Keratinocyte (primary cell): Measurements from ENCODE around the gene APAF1. TPM values are rescaled to one million over a fixed set of nuclear protein-coding genes. Genes with fewer than 3 reads are reported as not detected.

ENCODE experiments used
- DNase-seq: peaks from one replicate; pipeline ENCODE4 v3.0.0-alpha.2; 2011; ENCODE audit warnings: low read depth, missing footprints, low spot score
- FAIRE-seq: peaks from 2 replicates; lab custom pipeline; 2011; peaks lifted over from hg19 to GRCh38; lab: Jason Lieb, UNC
- H2AFZ ChIP-seq: 2 replicates; pipeline ENCODE4 v1.6.0; 2012; ENCODE audit warnings: low read length, control low read depth, inconsistent platforms; ENCODE audit not compliant: control insufficient read depth
- H3K27ac ChIP-seq: 2 replicates; pipeline ENCODE4 v1.5.1; 2011; ENCODE audit warnings: low read length; ENCODE audit not compliant: control insufficient read depth, insufficient read depth
- H3K27me3 ChIP-seq: 3 replicates; pipeline ENCODE4 v1.6.0; 2011; ENCODE audit warnings: low read length; ENCODE audit not compliant: control insufficient read depth, insufficient read depth; ENCODE audit errors: extremely low read depth
- H3K36me3 ChIP-seq, 2 experiments: 2 replicates in 1 of 2; 3 replicates in 1 of 2; pipeline ENCODE4 v1.5.1; 2011; ENCODE audit warnings: low read length in 2 of 2, mild to moderate bottlenecking in 1 of 2; ENCODE audit not compliant: control insufficient read depth in 2 of 2, insufficient read depth in 2 of 2; ENCODE audit errors: extremely low read depth in 1 of 2
- H3K4me1 ChIP-seq: 3 replicates; pipeline ENCODE4 v1.5.1; 2011; ENCODE audit warnings: low read length; ENCODE audit not compliant: control insufficient read depth, insufficient read depth; ENCODE audit errors: extremely low read depth
- H3K4me2 ChIP-seq: 3 replicates; pipeline ENCODE4 v1.6.0; 2011; ENCODE audit warnings: low read depth, low read length; ENCODE audit not compliant: control insufficient read depth, insufficient read depth; ENCODE audit errors: extremely low read depth
- H3K4me3 ChIP-seq, 3 experiments: fragments of 200-600 bp in 1 of 3; sonication (generic) in 1 of 3; 2 replicates in 2 of 3; 3 replicates in 1 of 3; pipeline ENCODE4 v1.5.1; 2011 to 2016; ENCODE audit warnings: low read length in 3 of 3, mild to moderate bottlenecking in 3 of 3, control low read depth in 2 of 3, inconsistent platforms in 1 of 3, low read depth in 1 of 3, mixed read lengths in 1 of 3, mixed run types in 1 of 3, moderate library complexity in 1 of 3; ENCODE audit not compliant: control insufficient read depth in 2 of 3, insufficient read depth in 2 of 3; ENCODE audit errors: extremely low read depth in 1 of 3
- H3K79me2 ChIP-seq: 2 replicates; pipeline ENCODE4 v1.6.0; 2012; ENCODE audit warnings: low read length; ENCODE audit not compliant: control insufficient read depth, insufficient read depth
- H3K9ac ChIP-seq: 3 replicates; pipeline ENCODE4 v1.6.0; 2011; ENCODE audit warnings: low read length; ENCODE audit not compliant: control insufficient read depth, insufficient read depth; ENCODE audit errors: extremely low read depth
- H3K9me1 ChIP-seq: 3 replicates; pipeline ENCODE4 v1.6.0; 2011; ENCODE audit warnings: low read length; ENCODE audit not compliant: control insufficient read depth, insufficient read depth; ENCODE audit errors: extremely low read depth
- H3K9me3 ChIP-seq: 2 replicates; pipeline ENCODE4 v1.5.1; 2012; ENCODE audit warnings: low read depth, low read length; ENCODE audit not compliant: control insufficient read depth
- H4K20me1 ChIP-seq: 3 replicates; pipeline ENCODE4 v1.6.0; 2011; ENCODE audit warnings: low read length; ENCODE audit not compliant: control insufficient read depth, insufficient read depth; ENCODE audit errors: extremely low read depth
- CTCF ChIP-seq, 3 experiments: IDR thresholded peaks in 1 of 3; conservative IDR thresholded peaks in 1 of 3; optimal IDR thresholded peaks in 1 of 3; 2 replicates in 2 of 3; 3 replicates in 1 of 3; pipeline versions ENCODE3 to v1.5.1; 2011; ENCODE audit warnings: low read length in 3 of 3, mild to moderate bottlenecking in 3 of 3, moderate library complexity in 2 of 3, control low read depth in 1 of 3, inconsistent platforms in 1 of 3; ENCODE audit not compliant: insufficient read depth in 2 of 3; ENCODE audit errors: extremely low read depth in 1 of 3
- EZH2 ChIP-seq: IDR thresholded peaks from one replicate; pipeline ENCODE4 v1.6.1; 2012; ENCODE audit warnings: inconsistent platforms, mild to moderate bottlenecking, low read length, moderate library complexity
- dilution Hi-C: fragments of 300-500 bp; cut with MboI; formaldehyde crosslinking; loops from one replicate; pipeline ENCODE4 v1.7.0; 2020; ENCODE audit warnings: low sequenced_read_pairs; ENCODE audit not compliant: extremely low pct_ligation_motif_present
- polyA plus RNA-seq, 5 experiments: library from polyadenylated mRNA; depleted of rRNA in 3 of 5; stranded (reverse) in 3 of 5; stranded (forward) in 1 of 5; unstranded in 1 of 5; fragments of >200 nt; gene quantifications; 1 replicate in 1 of 5; 2 replicates in 3 of 5; 3 replicates in 1 of 5; pipeline versions ENCODE4 v1.2.1 to v1.2.3, GENCODE V29; 2011 to 2012; ENCODE audit warnings: missing spikeins in 2 of 5, low read depth in 1 of 5, low replicate concordance in 1 of 5

Gene APAF1
- polyA plus RNA-seq, 1 donor (not counting 4 experiments of a cell fraction or from before 2014, with no cell fraction given): 9.9 TPM

- Histone ChIP-seq H4K20me1 (no peaks in the 10 kb centered on the region), H3K4me1 (peaks cover 9% of the 10 kb centered on the region), H3K9ac (no peak overlapping the region), H3K36me3 (no peaks in the 10 kb centered on the region), H3K27me3 (peaks cover 16% of the 10 kb centered on the region), H2AFZ (no peak overlapping the region), H3K27ac (no peak overlapping the region), H3K9me1 (no peaks in the 10 kb centered on the region), H3K9me3 (no peaks in the 10 kb centered on the region), H3K79me2 (no peaks in the 10 kb centered on the region), H3K4me3 (no peak overlapping the region), H3K4me2 (no peak overlapping the region)
- FAIRE-seq (no peak), DNase-seq (no peak)
- TF ChIP-seq CTCF (optimal IDR thresholded peaks at IDR 0.05 in 1 of 3, IDR thresholded peaks at IDR 0.05 in 1 of 3, conservative IDR thresholded peaks at IDR 0.05 in 1 of 3; ENCODE audit: extremely low read depth in 1 of 3, insufficient read depth in 2 of 3, low read length in 3 of 3) (no peak), EZH2 (no peak)
- dilution Hi-C loops: no loop called here
These were observed 99.6 kb downstream of the APAF1 start for GRCh38 chr12:98744680-98745079.

GRCh38 chr12:98745578-98746391 lies 100.7 kb downstream of the APAF1 start:
- H3K9ac ChIP-seq: peak overlapping the region; percentile 41
- H3K27ac ChIP-seq: no peak overlapping the region
- DNase-seq (no peak), FAIRE-seq (no peak)
- dilution Hi-C loops: no loop called here
- no peaks in the 10 kb centered on the region for H3K9me1 ChIP-seq
- peak overlapping the region; percentile 8 to 73 (median 66) for H3K4me3 ChIP-seq
- H2AFZ ChIP-seq: peak overlapping the region; percentile 83
- TF ChIP-seq EZH2: no peak
- no peak for TF ChIP-seq CTCF (optimal IDR thresholded peaks at IDR 0.05 in 1 of 3, IDR thresholded peaks at IDR 0.05 in 1 of 3, conservative IDR thresholded peaks at IDR 0.05 in 1 of 3; ENCODE audit: extremely low read depth in 1 of 3, insufficient read depth in 2 of 3, low read length in 3 of 3)
- H3K4me1 ChIP-seq: peaks cover 9% of the 10 kb centered on the region
- peaks cover 16% of the 10 kb centered on the region for H3K27me3 ChIP-seq
- H3K9me3 ChIP-seq: no peaks in the 10 kb centered on the region
- H3K79me2 ChIP-seq: no peaks in the 10 kb centered on the region
- H3K4me2 ChIP-seq: peak overlapping the region; percentile 91
- no peaks in the 10 kb centered on the region for H3K36me3 ChIP-seq
- no peaks in the 10 kb centered on the region for H4K20me1 ChIP-seq
